HG02870 (cell line): ENCODE results near the gene EFCAB5.
"Not testable (repeated sequence)": the region's sequence is repeated elsewhere in the genome, so short reads cannot be mapped to it uniquely, and the experiment has no call there.

Experiments
- ATAC-seq: cut with Tn5 transposase; IDR thresholded peaks from one replicate; pipeline ENCODE4 v1.9.1; 2021; ENCODE audit warnings: mild to moderate bottlenecking, moderate library complexity; ENCODE audit not compliant: unreplicated experiment

EFCAB5 gene

GRCh38 chr17:30000755-30001257 lies 59.4 kb downstream of the EFCAB5 start:
- no peak for ATAC-seq

GRCh38 chr17:30002088-30002487 lies 60.7 kb downstream of the EFCAB5 start:
- ATAC-seq = no peak

GRCh38 chr17:30005709-30006320 lies 64.4 kb downstream of the EFCAB5 start:
- no peak for ATAC-seq

GRCh38 chr17:30011934-30012333 lies 70.5 kb downstream of the EFCAB5 start:
- not testable (repeated sequence) for ATAC-seq

GRCh38 chr17:30021708-30022317 lies 80.4 kb downstream of the EFCAB5 start:
- ATAC-seq = no peak

GRCh38 chr17:30025325-30025724 lies 83.9 kb downstream of the EFCAB5 start:
- ATAC-seq = not testable (repeated sequence)

GRCh38 chr17:30027676-30028075 lies 86.2 kb downstream of the EFCAB5 start:
- no peak for ATAC-seq

- ATAC-seq = no peak
Measured at GRCh38 chr17:30031214-30031869, 89.9 kb downstream of the EFCAB5 start.

GRCh38 chr17:30035369-30035768 lies 93.9 kb downstream of the EFCAB5 start:
- no peak for ATAC-seq

- not testable (repeated sequence) for ATAC-seq
Measured at GRCh38 chr17:30040719-30041518, 99.5 kb downstream of the EFCAB5 start.

GRCh38 chr17:30041551-30041950 lies 100.1 kb downstream of the EFCAB5 start:
- no peak for ATAC-seq

GRCh38 chr17:30062372-30062771 lies 120.9 kb downstream of the EFCAB5 start:
- ATAC-seq = no peak

- ATAC-seq = no peak
Measured at GRCh38 chr17:30064738-30065137, 123.3 kb downstream of the EFCAB5 start.

- ATAC-seq = no peak
Measured at GRCh38 chr17:30068465-30068864, 127.0 kb downstream of the EFCAB5 start.

GRCh38 chr17:30074254-30074653 lies 132.8 kb downstream of the EFCAB5 start:
- no peak for ATAC-seq

GRCh38 chr17:30074730-30075129 lies 133.3 kb downstream of the EFCAB5 start:
- no peak for ATAC-seq

- ATAC-seq = no peak
Measured at GRCh38 chr17:30082773-30083172, 141.3 kb downstream of the EFCAB5 start.

GRCh38 chr17:30084788-30085187 lies 143.4 kb downstream of the EFCAB5 start:
- no peak for ATAC-seq

- no peak for ATAC-seq
Measured at GRCh38 chr17:30086896-30087295, 145.5 kb downstream of the EFCAB5 start.

GRCh38 chr17:30087431-30087830 lies 146.0 kb downstream of the EFCAB5 start:
- ATAC-seq = not testable (repeated sequence)

GRCh38 chr17:30091121-30091670 lies 149.8 kb downstream of the EFCAB5 start:
- no peak for ATAC-seq
